GM21447 (cell line): ENCODE results near the gene KCNF1.

ENCODE experiments used
- ATAC-seq: cut with Tn5 transposase; IDR thresholded peaks from one replicate; pipeline ENCODE4 v1.9.1; 2021; ENCODE audit not compliant: unreplicated experiment

KCNF1 gene

DNA sequence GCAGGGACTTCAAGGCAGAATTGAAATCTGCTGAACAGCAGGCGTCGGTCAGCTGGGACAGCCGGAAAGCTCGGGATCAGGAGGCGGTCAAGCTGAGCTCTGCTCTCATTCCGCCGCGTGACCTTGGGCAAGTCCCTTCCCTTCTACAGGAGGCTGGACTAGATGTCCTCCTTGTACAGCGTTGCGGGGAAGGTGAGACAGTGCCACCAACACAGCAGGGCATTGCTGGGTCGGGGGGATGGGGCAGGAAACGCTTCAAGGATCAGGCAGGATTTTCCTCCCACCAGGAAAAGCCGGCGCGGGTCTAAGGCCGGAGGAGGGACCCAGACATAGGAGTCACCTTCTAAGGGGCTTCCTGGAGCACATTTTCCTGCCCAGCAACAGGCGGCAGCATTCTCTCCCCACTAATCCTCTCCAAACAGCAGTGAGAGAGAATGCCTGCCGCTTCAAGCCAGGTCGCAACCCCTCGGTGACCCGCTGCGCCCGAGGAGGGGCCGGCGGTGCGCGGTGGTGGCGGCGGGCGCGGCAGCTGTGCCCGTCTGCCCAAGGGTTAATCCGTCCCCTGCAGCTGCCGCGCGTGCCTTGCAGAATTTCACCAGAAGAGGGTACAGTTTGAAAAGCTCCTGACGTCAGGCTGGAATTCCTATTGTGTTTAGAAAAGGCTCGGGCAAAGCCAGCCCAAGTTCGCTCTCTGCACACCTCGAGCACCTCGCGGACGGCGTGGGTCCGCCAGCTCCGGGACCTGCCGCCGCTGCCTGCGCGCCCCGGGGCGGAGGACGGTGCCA is at the start of gene KCNF1:
KCNF1 (plus strand) TSS at position 644 of the 785 bp plus-strand sequence. CDS start 493 bp downstream, outside the sequence.
- no peak for ATAC-seq

DNA sequence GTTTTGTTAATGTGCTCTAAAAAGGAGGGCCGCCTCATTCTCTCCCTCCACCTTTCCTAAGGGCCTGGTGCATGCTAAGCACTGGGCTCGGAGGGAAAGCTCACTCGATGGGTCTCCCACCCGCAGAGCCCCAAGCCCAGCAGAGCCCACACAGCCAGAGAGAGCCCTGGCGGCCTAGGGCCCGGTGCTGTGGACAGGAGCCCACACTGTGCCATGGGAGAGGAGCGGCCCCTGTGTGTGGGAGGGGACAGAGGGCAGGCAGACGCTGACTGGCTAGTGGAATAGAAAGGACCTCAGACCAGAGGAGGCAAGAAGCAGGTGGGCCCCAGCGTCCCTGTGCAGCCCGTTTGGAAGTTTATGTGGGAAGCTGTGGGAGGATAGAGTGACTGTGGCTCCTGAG is 49.4 kb upstream of the KCNF1 start:
- ATAC-seq = no peak

- no peak for ATAC-seq
These were observed 48.7 kb upstream of the KCNF1 start for GRCh38 chr2:10863047-10863446.

DNA sequence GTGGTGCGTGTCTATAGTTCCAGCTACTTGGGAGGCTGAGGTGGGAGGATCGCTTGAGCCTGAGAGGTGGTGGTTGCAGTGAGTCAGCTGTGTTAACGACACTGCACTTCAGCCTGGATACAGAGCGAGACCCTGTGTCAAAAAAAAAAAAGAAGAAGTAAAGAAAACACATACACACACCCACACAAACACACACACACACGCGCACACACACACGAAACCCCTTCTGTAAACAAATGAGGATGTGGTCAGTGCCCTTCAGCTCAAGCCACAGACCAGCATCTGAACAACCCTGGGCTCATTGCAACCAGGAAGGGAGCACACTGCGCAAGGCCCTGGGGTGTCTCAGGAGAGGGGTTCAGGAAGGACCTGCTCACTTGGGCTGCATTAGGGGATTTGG is 47.9 kb upstream of the KCNF1 start:
- ATAC-seq = peak; percentile 66

GRCh38 chr2:10864251-10864650 is 47.5 kb upstream of the KCNF1 start:
- no peak for ATAC-seq

- peak; percentile 87 for ATAC-seq
These were observed 46.7 kb upstream of the KCNF1 start for GRCh38 chr2:10864861-10865636.

DNA sequence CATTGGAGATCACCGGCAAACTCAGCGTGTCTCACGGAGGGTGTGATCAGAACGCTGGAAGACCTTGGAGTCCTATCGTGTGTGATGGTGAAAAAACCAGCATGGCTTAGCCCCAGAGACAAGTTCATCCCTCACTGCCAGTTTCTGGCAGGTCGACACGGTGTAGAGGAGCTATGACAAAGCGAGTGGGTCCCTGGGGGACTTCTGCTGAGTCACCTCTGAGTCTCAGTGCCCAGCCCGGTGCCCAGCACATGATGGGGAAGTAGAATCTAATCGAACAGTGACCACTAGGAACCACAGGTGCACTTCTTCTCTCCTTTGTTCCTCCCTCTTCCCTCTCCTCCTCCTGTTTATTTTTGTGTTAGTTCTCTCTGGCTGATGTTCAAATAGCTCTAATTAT is 45.9 kb upstream of the KCNF1 start:
- ATAC-seq = no peak

GRCh38 chr2:10867692-10868420 is 43.9 kb upstream of the KCNF1 start:
- ATAC-seq = no peak

GRCh38 chr2:10868465-10869314 is 43.0 kb upstream of the KCNF1 start:
- no peak for ATAC-seq

DNA sequence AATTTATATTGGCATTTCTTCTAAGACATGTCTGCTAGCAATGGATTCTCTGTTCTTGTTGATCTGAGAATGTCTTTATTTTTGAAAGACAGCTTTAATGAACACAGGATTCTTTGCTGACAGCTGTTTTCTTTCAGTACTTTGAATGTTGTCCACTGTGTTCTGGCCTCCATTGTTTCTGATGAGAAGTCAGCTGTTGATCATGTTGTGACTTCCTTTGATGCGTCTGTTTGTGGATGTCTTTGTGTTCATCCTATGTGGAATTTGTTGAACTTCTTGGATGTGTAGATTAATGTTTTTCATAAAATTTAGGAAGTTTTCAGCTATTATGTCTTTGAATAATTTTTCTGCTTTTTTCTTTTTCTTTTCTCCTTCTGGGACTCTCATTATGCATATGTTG is 39.8 kb upstream of the KCNF1 start:
- no peak for ATAC-seq

GRCh38 chr2:10873171-10873570 is 38.6 kb upstream of the KCNF1 start:
- no peak for ATAC-seq

DNA sequence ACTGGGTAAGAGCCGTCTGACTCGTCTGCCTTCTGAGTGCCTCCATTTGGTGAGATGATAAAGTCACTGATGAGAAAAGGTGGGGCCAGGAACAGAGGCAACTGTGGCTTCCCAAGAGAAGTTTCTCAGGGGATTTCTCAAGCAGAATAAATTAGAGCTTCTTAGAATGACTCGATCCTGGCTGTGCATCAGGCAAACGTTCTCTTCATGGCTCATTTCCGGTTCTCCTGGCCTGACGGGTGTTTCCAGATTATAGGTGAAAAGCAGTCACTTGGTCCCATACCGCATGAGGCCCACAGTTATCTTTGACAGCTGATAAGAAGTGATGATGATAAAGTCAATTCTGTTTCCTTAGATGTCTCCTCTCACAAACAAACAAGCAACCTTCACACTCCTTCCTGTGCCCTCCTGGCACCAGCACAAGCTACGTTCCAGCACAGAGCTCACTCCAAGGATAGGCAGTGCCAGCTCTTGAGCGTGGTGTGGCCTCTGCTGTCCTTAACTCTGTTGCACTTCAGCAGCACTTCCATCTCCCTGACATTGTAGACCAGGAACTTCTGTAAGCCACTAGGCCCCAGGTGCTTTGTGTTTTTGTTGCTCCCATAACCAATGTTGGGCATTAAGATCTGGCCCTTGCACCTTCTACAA is 37.8 kb upstream of the KCNF1 start:
- ATAC-seq = no peak

DNA sequence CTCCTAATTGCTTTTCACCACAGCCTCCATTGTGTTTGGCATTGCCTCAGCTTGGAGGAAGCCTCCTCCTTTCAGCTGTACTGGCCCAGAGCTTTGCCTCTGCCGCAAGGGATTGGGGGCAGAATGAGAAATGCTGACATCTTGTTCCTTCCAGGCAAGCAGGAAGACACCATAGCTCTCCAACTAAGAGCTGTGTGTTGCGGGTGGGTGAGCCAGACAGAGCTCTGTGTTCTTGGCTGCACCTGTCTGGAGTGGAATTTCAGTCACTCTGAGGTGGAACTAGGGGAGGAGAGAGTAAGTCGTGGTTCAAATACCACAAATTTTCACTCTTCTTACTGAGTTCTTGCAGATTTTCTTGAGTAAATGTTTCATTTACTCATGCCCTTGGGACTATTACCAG is 36.6 kb upstream of the KCNF1 start:
- no peak for ATAC-seq

- ATAC-seq = no peak
These were observed 35.3 kb upstream of the KCNF1 start for GRCh38 chr2:10876394-10876793.

DNA sequence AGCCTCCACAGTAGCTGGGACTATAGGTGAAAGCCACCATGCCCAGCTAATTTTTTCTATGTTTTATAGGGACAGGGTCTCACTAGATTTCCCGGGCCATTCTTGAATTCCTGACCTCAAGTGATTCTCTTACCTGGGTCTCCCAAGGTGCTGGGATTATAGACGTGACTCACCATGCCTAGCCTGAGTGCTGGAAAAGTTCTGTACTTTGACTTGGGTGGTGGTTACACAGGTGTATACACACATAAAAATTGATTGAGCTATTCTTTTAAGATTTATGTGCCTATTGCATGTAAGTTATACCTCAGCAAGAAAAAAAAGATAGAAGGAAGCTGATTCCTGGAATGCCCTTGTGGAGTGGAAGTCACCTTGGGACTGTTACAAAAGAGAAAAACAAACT is 34.8 kb upstream of the KCNF1 start:
- ATAC-seq = no peak

GRCh38 chr2:10877651-10878111 is 34.1 kb upstream of the KCNF1 start:
- ATAC-seq = no peak

- no peak for ATAC-seq
These were observed 33.3 kb upstream of the KCNF1 start for GRCh38 chr2:10878268-10878915.

GRCh38 chr2:10879159-10879558 is 32.6 kb upstream of the KCNF1 start:
- no peak for ATAC-seq
